HG02571 (cell line): ENCODE data around the gene KRT14.
"Not testable (repeated sequence)": the region's sequence is repeated elsewhere in the genome, so short reads cannot be mapped to it uniquely, and the experiment has no call there.

Experiments
- ATAC-seq: cut with Tn5 transposase; IDR thresholded peaks from one replicate; pipeline ENCODE4 v1.9.1; 2021; ENCODE audit warnings: mild to moderate bottlenecking, moderate library complexity; ENCODE audit not compliant: unreplicated experiment

Gene KRT14

DNA sequence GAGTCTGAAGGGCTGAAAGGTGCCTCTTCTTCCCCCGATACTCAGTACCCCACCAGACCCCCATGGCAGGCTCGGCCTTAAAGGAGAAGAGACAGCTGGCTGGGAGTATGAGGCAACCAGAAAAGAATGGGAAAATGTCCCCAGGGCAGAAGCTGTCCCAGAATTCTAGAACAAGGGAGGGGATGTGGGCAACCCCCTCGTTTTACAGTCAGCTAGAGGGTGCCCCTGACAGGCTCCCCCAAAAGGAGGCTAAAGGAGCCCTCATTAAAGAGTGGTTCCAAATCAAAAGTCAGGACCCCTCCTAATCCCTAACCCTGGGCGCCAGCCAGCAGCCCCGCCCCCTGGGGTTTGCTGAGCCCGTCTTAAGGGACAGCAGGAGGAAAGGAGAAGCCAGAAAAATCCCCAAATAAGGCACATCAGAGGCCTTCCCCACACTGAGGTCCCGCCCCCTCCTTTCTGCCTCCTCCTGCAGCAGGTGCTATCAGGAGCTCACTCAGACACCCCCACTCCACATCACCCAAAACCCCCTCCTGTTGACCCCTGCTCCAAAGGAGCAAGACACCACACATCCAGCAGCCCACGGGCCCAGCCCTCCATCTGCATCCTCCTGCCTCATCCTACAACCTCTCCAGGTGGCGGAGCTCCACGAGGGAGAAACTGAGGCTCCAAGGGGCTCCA is 36.6 kb upstream of the KRT14 start:
- ATAC-seq: not testable (repeated sequence)

DNA sequence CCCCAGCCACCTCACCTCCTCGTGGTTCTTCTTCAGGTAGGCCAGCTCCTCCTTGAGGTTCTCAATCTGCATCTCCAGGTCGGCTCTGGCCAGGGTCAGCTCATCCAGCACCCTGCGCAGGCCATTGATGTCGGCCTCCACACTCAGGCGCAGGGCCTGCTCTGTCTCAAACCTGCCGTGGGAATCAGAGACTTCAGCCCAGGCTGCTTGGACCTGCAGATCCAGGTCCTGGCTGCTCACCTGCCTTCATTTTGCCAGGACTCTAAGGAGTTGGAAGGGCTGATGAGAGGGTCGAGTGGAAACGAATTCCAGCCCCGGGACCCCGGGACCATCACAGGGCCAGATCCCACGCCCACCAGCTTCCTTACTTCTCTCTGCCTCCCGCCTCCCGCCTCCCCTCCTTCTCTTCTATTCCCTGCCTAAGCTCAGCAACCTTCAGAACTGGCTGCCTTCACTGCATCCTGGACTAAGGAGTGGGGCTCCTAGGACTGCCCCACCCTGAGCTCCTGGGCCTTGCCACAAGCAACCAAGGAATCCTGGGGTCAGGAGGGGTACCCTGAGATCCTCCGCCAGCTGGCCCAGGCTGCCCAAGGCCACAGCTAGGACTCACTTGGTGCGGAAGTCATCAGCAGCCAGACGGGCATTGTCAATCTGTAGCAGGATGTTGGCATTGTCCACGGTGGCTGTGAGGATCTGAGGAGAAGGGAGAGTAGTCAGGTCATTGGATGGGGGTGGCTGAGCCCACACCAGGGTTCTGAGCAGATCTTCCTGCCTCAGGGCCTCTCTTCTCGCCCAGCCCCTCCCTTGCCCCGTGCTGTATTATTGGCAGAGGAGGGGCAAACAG is 35.9 kb upstream of the KRT14 start:
- not testable (repeated sequence) for ATAC-seq

DNA sequence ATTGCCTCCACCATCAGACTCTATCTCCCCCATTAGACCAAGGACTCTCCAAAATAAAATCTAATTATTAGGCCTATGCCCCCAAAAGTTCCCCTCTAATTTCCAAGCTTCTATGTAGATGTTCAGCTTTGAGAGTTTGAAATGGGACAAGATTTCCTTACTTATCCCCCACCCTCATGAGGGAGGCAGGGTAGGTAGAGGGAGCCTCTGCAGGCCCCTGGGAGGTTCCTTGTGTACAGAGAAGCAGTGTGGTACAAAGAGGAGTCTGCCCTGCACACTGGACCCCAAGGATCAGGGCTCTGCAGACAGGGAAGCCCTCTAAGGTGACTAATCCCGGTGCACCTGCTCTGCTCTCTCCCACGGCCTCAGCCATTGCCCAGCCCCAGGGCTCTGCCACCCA is 35.2 kb upstream of the KRT14 start:
- ATAC-seq: no peak

DNA sequence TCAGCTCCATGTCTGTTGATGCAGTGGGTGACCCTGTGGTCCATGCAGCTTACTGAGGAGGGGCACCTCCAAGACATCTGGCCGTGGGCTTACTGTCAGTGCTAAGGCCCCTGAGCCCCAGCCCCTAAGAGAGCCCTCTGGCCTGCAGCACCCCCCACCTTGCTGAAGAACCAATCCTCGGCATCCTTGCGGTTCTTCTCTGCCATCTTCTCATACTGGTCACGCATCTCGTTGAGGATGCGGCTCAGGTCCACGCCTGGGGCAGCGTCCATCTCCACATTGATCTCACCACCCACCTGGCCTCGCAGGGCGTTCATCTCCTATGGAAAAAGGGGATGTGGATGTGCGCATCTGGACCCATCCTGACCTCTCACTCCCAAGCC is 34.7 kb upstream of the KRT14 start:
- not testable (repeated sequence) for ATAC-seq

DNA sequence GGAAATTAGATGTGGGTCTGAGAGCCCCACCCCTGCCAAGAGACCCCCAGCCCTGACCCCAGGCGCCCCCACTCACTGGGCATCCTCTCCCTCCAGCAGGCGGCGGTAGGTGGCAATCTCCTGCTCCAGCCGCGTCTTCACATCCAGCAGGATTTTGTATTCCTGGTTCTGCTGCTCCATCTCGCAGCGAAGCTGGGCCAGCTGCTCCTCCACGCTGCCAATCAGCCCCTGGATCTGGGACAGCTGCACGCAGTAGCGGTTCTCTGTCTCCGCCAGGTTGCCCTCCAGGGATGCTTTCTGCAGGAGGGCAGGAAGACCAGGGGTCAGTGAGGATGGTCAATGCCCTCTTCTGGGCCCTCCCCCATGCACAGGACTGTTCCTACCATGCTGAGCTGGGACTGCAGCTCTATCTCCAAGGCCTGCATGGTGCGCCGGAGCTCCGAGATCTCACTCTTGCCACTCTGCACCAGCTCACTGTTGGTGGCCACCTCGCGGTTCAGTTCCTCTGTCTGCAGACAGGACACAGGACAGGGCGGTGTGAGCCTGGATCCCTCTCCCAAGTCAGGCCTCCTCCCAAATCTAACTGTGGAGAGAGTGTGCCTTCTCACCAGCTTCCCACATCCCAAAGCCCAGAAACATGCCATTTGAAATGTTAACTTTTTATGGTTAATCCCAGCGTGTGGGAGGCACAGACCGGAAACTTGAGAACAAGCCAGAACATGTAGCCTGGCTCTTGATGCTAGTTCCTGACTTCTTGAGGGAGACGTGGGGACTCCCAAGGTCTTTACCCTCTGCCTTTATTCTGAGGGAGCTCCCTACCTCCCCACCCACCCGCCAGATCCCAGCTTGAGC is 34.1 kb upstream of the KRT14 start:
- no peak for ATAC-seq

DNA sequence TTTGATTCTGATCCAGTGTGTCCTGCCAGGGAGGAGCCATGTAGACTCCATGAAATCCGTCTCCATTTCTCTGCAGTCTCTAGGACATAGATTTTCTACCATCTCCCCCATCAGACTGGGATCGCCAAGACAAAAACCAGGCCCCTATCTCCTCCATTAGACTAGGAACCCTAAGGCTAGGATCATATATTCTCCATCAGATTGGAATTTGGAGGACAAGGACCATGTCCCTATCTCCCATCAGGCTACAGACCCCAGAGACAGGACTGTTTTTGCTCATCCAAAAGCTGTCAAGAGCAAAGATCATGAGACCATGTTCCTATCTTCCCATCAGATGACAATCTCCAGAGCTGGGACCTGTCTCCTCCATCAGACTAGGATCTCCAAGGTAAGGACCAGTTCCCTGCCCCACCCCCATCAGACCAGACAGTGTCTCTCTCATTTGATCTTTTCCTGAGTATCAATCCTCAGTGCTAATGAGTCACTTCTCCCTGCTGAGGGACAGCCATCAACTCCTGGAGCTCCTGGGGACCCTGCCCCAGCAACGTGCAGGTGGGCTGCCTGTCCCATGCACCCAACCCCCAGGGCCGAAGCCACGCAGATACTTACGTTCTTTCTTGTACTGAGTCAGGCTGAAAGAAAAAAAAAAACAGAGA is 33.4 kb upstream of the KRT14 start:
- ATAC-seq: not testable (repeated sequence)

DNA sequence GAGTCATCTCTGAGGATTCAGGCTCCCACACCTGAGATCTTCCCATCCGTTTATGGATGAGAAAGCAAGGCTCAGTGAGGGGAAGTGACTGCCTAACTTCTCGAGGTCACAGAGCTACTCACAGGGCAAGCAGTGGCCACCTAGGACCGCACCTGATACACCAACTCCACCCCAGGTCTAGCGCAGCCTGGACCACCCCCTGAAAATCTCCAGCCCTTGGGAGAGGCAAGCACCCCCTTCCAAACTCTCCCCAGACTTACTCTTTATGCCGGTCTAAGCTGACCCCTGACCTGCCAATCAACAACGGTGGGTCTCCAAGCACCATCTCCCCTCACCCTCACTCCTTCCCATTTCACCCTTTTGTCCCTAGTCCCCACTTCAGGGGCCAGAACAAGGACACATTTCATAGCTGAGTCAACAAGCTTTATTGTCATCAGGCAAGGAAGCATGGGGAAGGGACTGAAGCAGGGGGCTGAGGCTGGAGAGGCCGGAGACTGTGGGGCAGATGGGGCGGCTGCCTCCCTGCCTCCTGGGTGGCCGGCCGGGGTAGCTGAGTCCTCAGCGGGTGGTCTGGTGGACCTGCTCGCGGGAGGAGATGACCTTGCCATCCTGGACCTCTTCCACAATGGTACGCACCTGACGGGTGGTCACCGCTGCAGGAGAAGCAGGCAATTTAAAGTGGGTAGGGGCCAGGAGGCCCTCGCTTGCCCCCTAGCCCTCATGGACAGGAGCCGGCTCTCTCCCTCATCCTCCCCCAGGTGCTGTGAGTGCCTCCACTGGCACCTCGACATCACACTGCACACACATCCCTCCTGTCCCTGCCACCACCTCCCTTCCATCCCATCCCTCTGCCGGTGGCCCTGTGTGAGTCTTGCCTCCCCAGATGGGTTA is 32.6 kb upstream of the KRT14 start:
- no peak for ATAC-seq

DNA sequence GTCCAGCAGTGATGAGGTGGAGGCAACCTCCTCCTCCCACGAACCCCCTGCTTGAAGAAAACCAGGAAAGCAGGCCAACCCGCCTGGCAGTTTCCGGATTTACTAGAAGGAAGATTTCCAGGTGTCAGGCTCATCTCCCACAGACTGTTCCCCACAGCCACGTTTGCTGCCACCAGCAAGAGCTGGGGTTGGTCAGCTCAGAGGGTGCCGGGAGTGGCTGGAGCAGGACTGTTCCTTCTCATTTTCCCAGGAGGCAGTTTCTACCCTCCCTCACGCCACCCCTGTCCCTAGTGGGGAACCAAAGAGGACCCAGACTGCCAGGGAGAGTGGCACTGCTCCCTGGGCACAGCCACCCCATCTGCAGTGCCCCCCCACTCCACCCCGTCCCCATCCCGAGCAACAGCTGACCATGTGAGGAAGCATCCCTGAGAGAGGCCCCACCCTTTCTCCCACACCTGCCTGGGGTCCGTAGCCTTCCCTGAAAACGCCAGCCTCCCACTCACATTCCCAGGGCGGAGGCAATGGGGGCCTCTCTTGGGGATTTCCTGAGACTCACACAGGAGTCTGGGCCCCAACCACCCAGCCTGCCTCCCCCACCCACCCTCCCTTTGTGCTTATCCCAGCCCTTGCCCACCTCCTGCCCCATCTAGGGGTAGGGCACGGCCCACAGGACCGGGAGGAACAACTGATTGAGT is 31.8 kb upstream of the KRT14 start:
- ATAC-seq: no peak

DNA sequence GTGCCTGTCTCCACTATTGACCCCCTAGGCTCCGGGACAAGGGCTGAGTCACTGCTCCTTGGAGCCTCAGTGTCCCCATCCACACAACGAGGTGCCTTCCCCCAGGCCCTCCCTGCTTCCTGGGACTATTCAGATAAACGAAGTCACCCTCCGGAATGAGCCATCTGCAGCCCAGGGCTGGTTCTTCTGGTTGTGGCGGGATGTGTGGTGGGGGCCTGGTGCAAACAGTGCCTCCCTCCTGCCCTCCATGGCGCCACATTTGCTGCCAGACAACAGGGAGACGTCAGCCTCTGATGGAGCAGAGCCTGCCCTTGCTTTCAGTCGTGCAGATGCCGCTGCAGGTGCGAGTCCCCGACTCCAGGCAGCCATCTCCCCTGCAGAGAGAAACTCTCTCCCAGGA is 31.0 kb upstream of the KRT14 start:
- ATAC-seq: no peak

DNA sequence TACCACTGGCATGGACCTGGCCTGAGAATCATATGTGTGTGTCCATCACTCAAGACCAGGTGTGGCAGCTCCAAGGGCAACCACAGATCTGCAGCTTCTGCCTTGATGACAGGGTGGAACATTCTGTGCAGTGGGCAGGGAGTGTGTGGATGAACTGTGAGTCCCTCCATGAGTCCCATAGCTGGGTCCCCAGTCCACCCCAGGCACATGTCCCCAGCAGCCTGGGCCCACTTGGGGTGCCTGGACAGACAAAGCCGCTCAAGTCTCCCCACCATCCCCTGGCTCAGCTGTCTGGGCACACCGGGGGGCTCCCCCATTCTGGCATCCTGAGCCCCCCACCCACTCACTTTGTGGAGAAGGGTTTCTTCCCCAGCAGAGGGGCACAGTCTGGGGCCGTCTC is 30.4 kb upstream of the KRT14 start:
- no peak for ATAC-seq

DNA sequence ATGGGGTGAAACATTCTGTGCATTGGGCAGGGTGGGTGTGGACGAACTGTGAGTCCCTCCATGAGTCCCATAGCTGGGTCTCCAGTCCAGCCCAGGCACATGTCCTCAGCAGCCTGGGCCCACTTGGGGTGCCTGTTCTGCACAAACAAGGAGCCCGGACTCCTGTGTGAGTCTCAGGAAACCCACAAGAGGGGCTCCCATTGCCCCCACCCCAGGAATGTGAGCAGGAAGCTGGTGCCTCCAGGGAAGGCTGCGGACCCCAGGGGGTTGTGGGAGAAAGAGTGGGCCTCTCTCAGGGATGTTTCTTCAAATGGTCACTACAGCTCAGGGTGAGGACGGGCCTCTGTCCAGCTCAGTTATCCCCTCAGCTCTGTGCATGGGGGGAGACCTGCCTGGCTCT is 29.8 kb upstream of the KRT14 start:
- not testable (repeated sequence) for ATAC-seq

DNA sequence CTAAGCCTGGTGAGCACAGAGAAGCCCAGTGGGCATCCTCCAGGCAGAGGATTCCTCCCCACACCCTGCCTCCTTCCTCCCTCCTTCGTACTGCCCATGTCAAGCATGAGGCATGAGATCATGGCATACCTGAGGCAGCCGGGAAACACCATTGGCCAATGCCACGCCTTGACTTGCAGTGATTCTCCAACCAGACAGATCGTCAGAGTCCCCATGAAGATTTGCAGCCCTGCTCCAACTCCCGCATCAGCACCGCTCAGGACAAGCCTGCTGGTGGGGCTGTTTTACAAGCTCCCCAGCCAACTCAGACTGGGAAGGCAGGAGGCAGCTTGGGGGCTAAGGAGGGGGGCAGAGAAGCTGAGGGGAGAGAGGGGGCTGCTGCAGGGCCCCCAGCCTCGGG is 28.8 kb upstream of the KRT14 start:
- no peak for ATAC-seq

DNA sequence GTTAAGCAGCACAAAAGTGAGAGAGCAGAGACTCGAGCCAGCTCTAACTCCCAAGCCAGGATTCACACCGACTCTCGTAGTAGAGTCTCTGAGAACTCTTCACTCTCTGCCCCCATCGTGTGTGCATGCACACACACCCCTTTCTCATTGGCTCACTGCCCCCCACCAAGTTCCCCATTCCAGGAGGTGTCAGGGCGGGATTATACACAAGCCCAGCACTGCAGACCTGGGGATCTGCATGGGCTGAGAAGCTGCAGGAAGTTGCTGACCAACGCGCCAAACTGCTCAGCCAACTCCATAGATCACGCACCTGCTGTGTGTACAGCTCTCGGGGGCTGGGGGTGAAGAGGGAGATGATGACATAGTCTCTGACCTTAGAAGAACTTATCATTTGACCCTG is 28.1 kb upstream of the KRT14 start:
- ATAC-seq: not testable (repeated sequence)

DNA sequence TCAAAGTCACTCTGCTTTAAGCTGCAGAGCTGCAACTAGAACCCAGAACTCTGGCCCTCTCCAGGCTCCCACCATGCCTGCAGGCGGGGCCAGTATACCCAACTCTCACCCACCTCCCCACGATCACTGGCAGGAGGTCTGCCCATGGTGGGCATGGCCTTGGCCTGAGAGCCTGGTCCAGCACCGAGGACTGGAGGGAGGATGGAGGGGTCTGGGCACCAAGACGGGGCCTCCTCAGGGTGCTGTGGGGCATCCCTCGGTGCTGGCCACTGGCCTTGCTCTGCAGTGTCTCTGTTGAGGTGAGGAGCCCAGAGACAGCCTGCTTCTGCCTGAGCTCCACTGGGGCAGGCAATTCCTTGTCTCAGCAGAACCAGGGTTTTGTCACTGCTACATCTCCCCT is 27.4 kb upstream of the KRT14 start:
- ATAC-seq: no peak

DNA sequence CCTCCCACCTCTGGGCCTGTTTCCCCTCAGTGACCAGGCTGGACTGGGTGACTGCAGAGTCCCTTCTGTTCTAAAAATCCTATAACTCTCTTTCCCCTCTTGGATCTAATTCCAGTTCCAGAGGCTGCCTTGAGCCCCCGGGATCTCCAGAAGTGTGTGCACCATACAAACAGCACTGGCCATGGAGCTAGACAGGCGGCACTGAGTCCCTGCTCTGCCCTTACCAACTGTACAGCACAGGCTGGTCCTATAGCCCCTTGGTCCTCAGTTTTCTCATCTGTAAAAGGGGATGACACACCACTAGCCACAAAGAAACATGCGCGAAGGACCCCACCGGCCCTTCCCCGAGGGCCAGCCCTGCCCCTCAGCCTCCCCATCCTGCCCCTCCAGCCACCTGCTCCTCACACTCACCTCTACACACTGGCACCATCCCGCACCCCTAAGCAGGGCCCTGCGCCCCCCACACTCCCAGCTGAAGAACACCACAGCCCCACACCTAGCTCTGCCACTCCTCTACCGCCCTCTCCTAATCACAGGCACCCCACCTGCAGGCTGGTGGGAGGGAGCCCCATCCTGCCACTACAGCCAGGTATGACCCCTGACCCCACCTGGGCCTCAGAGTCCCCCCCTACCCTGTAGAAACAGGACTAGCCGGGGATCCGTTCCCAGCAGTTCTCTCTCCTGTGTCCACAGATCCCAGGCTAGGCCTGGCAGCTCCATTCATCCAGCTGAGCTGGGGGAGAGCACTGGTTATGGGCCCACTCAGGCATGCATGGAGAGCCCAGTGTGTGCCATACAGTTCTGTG is 26.8 kb upstream of the KRT14 start:
- ATAC-seq: no peak

DNA sequence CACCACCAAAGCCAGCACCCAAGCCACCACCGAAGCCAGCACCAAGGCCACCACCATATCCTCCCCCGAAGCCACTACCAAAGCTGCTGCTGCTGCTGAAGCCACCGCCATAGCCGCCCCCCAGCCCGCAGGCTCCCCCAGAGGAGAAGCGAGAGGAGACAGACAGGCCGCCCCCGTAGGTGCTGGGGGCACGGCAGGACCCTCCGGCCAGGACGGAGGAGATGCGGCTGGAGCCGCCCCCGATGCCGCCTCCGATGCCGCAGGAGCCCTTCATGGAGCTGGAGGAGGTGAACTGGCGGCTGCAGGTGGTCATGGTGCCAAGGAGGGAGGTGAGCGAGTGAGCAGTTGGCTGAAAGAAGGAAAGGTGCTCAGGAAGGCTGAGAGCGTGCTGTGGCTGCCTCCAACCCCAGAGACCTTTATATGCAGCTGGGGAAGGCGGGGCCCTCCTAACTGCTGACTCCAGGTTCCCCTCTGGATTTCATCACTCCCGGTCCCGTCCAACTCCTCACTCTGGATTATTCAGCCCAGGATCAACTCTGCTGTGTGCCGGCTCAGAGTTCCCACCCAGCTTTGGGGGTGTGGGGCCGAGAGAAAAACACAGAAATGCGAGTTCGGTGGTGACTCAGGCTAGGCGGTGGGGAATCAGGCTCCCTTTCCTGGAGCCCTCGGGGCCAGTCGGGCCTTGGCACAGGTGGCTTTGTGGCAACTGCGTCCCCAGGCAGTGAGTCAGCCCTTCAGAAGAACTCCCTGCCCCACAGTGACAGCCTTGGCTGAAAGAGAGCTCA is 25.9 kb upstream of the KRT14 start, which contains the start of gene KRT16:
TSS of gene KRT16 (minus strand) at position 392 of the 785 bp plus-strand sequence. CDS start at position 313, 79 bp downstream.
- ATAC-seq: not testable (repeated sequence)

DNA sequence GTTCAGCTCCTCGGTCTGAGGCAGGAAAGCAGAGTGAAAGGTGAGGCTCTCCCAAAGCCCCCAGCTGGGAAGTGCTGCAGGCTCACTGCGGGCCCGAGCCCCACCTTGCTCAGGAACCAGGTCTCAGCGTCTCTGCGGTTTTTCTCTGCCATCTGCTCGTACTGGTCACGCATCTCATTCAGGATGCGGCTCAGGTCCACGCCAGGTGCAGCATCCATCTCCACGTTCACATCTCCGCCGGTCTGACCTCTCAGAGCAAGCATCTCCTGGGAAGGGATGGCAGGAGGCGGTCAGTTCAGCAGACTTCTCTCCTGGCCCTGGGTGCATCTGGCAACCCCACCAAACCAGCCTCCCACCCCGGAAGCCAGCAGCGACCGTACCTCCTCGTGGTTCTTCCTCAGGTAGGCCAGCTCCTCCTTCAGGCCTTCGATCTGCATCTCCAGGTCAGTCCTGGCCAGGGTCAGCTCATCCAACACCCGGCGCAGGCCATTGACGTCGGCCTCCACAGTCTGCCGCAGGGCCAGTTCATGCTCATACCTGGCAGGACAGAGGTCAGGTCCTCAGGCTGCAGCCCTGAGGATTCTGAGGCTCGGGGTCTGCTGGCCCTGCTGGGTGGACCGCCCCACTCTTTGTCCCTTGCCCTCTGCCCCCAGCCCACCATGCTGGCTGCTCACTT is 24.4 kb upstream of the KRT14 start:
- ATAC-seq: no peak
